ENCODE measurements around the gene RSPH6A.

The RSPH6A gene

GRCh38 chr19:45770192-45771101 is 44.7 kb downstream of the RSPH6A start:
- Histone ChIP-seq H3K9me3 (replicated peaks in 1 of 11) (no peaks in the 10 kb centered on the region), H3K4me3 (peak overlapping the region; percentile 69 to 83 (median 76)), H3K36me3 (peaks cover 0 to 19% (median 0%) of the 10 kb centered on the region in 11 experiments; a peak in 3 of 22 replicates), H3K27ac (peak overlapping the region in 9 of 11 experiments; percentile 50 to 75 (median 59); a peak in 18 of 22 replicates), H3K4me1 (peaks cover 15 to 59% (median 51%) of the 10 kb centered on the region in 10 experiments), H3K27me3 (peaks cover 14 to 64% (median 20%) of the 10 kb centered on the region in 11 experiments), H3K9ac (peak overlapping the region; percentile 57 to 77 (median 63); a peak in 20 of 22 replicates), H4K20me1 (peaks cover 22 to 78% (median 32%) of the 10 kb centered on the region in 11 experiments; a peak in 21 of 22 replicates), H3K4me2 (peak overlapping the region; percentile 87 to 100 (median 99))
- TF ChIP-seq Cebpa-rat (IDR thresholded peaks at IDR 0.05) = no peak

GRCh38 chr19:45769821-45770191 is 45.3 kb downstream of the RSPH6A start:
- no peak for TF ChIP-seq Cebpa-rat (IDR thresholded peaks at IDR 0.05)
- Histone ChIP-seq H3K27ac (peak overlapping the region in 10 of 11 experiments; percentile 1 to 75 (median 56); a peak in 19 of 22 replicates), H3K36me3 (peaks cover 0 to 16% (median 0%) of the 10 kb centered on the region in 11 experiments; a peak in 3 of 22 replicates)

GRCh38 chr19:45768984-45769782 is 45.9 kb downstream of the RSPH6A start, which contains the start of gene SIX5:
TSS of gene SIX5 (minus strand) at chr19:45769252. CDS start at chr19:45768844, 408 bp downstream.
- peak within 1 kb of the TSS; percentile 61 to 82 (median 74); a peak in 21 of 22 replicates for H3K27ac ChIP-seq
- TF ChIP-seq Cebpa-rat (IDR thresholded peaks at IDR 0.05) = peak in 2 of 11 experiments; percentile 19 to 36; a peak in 1 of 22 replicates

More at GRCh38 chr19:45769821-45770191, 45.3 kb downstream of the RSPH6A start:
- Histone ChIP-seq H3K4me3 (peak overlapping the region; percentile 69 to 83 (median 76)), H3K9ac (peak overlapping the region; percentile 57 to 77 (median 63); a peak in 20 of 22 replicates), H3K27me3 (peaks cover 14 to 62% (median 20%) of the 10 kb centered on the region in 11 experiments), H3K4me2 (peak overlapping the region; percentile 87 to 100 (median 99)), H4K20me1 (peaks cover 22 to 74% (median 30%) of the 10 kb centered on the region in 11 experiments; a peak in 21 of 22 replicates), H3K9me3 (replicated peaks in 1 of 11) (no peaks in the 10 kb centered on the region), H3K4me1 (peaks cover 15 to 65% (median 53%) of the 10 kb centered on the region in 10 experiments)

GRCh38 chr19:45768655-45768983 is 46.5 kb downstream of the RSPH6A start:
- Histone ChIP-seq H3K9ac (peak overlapping the region; percentile 66 to 85 (median 77)), H3K4me2 (peak overlapping the region; percentile 87 to 100 (median 99)), H3K27ac (peak overlapping the region; percentile 61 to 82 (median 74); a peak in 21 of 22 replicates), H3K4me1 (peaks cover 15 to 74% (median 62%) of the 10 kb centered on the region in 10 experiments), H4K20me1 (peaks cover 22 to 66% (median 29%) of the 10 kb centered on the region in 11 experiments; a peak in 21 of 22 replicates), H3K27me3 (peaks cover 14 to 50% (median 20%) of the 10 kb centered on the region in 11 experiments), H3K4me3 (peak overlapping the region; percentile 69 to 83 (median 76)), H3K36me3 (peaks cover 0 to 13% (median 0%) of the 10 kb centered on the region in 11 experiments; a peak in 2 of 22 replicates), H3K9me3 (replicated peaks in 1 of 11) (no peaks in the 10 kb centered on the region)
- no peak for TF ChIP-seq Cebpa-rat (IDR thresholded peaks at IDR 0.05)

More at GRCh38 chr19:45768984-45769782, 45.9 kb downstream of the RSPH6A start, which contains the start of gene SIX5:
- Histone ChIP-seq H3K9ac (peak within 1 kb of the TSS; percentile 66 to 85 (median 77)), H4K20me1 (peaks cover 22 to 68% (median 30%) of the 10 kb centered on the region in 11 experiments; a peak in 21 of 22 replicates), H3K27me3 (peaks cover 14 to 55% (median 20%) of the 10 kb centered on the region in 11 experiments), H3K36me3 (peaks cover 0 to 13% (median 0%) of the 10 kb centered on the region in 11 experiments; a peak in 2 of 22 replicates), H3K4me2 (peak within 1 kb of the TSS; percentile 87 to 100 (median 99)), H3K4me3 (peak within 1 kb of the TSS; percentile 69 to 83 (median 76)), H3K9me3 (replicated peaks in 1 of 11) (no peaks in the 10 kb centered on the region), H3K4me1 (peaks cover 15 to 71% (median 57%) of the 10 kb centered on the region in 10 experiments)

DNA sequence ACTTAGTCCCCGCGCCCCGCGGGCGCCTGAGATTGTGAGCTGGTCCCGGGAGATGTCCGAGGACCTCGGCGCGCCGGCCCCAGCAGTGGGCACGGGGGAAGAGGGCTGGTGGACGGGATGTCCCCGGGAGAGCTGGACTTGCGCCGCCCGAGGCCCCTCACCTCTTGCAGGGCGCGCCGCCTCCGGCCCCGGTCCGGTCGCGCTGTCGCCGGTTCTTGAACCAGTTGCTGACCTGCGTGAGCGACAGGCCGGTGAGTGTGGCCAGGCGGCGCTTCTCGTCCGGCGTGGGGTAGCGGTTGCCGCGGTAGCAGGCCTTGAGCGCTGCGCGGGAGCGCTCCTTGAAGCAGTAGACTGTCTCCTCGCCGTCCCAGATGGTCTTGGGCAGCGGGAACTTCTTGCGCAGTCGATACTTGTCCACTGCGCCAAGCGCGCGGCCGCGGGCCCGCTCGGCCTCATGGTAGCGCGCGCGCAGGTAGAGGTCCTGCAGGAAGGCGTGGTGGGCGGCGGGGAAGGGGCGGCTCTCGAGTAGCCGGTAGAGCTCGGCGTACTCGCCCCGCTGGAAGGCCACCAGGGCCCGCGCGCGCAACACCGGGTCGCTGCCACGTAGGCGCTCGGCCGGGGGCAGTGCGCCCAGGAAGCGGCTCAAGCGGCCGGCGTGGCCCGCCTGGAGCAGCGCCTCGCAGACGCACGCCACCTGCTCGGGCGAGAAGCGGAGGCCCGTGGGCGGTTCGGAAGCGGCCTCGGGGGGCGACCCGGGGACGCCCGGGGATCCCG is 47.0 kb downstream of the RSPH6A start:
- peak overlapping the region; percentile 87 to 100 (median 99) for H3K4me2 ChIP-seq
- peak overlapping the region; percentile 69 to 83 (median 76) for H3K4me3 ChIP-seq
- H3K9ac ChIP-seq = peak overlapping the region; percentile 66 to 85 (median 77)
- TF ChIP-seq Cebpa-rat (IDR thresholded peaks at IDR 0.05) = no peak
- no peaks in the 10 kb centered on the region for H3K9me3 ChIP-seq (replicated peaks in 1 of 11)
- H3K27ac ChIP-seq = peak overlapping the region in 10 of 11 experiments; percentile 65 to 82 (median 74); a peak in 19 of 22 replicates
- H3K36me3 ChIP-seq = peaks cover 0 to 11% (median 0%) of the 10 kb centered on the region in 11 experiments; a peak in 2 of 22 replicates
- peaks cover 14 to 74% (median 62%) of the 10 kb centered on the region in 10 experiments for H3K4me1 ChIP-seq
- peaks cover 14 to 44% (median 20%) of the 10 kb centered on the region in 11 experiments for H3K27me3 ChIP-seq
- H4K20me1 ChIP-seq = peaks cover 22 to 64% (median 24%) of the 10 kb centered on the region in 11 experiments; a peak in 21 of 22 replicates

DNA sequence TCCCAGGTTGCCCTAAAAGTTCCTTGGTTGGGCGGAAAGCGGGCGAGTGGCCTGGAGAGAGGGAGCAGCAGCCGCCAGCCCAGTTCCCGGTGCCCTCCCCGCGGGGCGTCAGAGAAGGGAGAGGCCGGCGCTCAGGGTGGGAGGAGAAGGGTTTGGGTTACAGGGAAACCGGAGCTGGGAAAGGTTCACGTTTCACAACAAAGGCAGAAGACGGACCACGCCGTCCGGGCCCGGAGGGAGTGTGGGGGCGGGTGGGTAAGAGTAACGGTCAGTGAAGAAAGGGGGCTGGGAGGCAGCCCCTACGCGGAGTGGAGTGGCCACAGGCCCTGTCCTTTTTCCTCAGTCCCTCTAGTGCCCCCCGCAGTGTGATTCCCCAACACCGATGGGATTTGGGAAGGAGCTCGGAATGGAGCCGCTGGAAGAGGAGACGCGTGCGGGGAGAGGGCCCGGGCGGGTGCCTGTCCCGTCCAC is 47.7 kb downstream of the RSPH6A start:
- peak overlapping the region in 7 of 11 experiments; percentile 76 to 85 (median 81); a peak in 12 of 22 replicates for H3K9ac ChIP-seq
- peaks cover 0 to 5% (median 0%) of the 10 kb centered on the region in 11 experiments; a peak in 2 of 22 replicates for H3K36me3 ChIP-seq
- no peak overlapping the region for H3K27ac ChIP-seq
- peaks cover 16 to 57% (median 18%) of the 10 kb centered on the region in 11 experiments; a peak in 21 of 22 replicates for H4K20me1 ChIP-seq
- H3K9me3 ChIP-seq (replicated peaks in 1 of 11) = no peaks in the 10 kb centered on the region
- H3K4me1 ChIP-seq = peaks cover 9 to 74% (median 62%) of the 10 kb centered on the region in 10 experiments
- H3K4me3 ChIP-seq = peak overlapping the region; percentile 69 to 83 (median 76)
- TF ChIP-seq Cebpa-rat (IDR thresholded peaks at IDR 0.05) = no peak
- peak overlapping the region; percentile 87 to 100 (median 99) for H3K4me2 ChIP-seq
- H3K27me3 ChIP-seq = peaks cover 14 to 38% (median 20%) of the 10 kb centered on the region in 11 experiments

- Histone ChIP-seq H3K36me3 (peaks cover 0 to 5% (median 0%) of the 10 kb centered on the region in 11 experiments; a peak in 2 of 22 replicates), H3K27ac (no peak overlapping the region), H3K9ac (0 out of 22 replicates have a peak overlapping the region, but pooled peaks of 1 of the 11 experiments have one; percentile 85), H3K4me1 (peaks cover 9 to 74% (median 62%) of the 10 kb centered on the region in 10 experiments), H3K27me3 (peaks cover 14 to 33% (median 20%) of the 10 kb centered on the region in 11 experiments), H4K20me1 (peaks cover 12 to 52% (median 13%) of the 10 kb centered on the region in 11 experiments; a peak in 21 of 22 replicates), H3K4me3 (no peak overlapping the region), H3K9me3 (replicated peaks in 1 of 11) (no peaks in the 10 kb centered on the region), H3K4me2 (peak overlapping the region in 9 of 11 experiments; percentile 5 to 100 (median 99); a peak in 12 of 22 replicates)
- no peak for TF ChIP-seq Cebpa-rat (IDR thresholded peaks at IDR 0.05)
Observed at GRCh38 chr19:45766869-45767346, 48.2 kb downstream of the RSPH6A start.

Measured in BLaER1 treated with 17β-estradiol and CSF1 and Interleukin-3, amounts not matched to agents 10 nM and 100 nM (cell line).